Heart right ventricle (tissue), 16 donors: ENCODE results near the gene EEF2. TPM values are rescaled to one million over a fixed set of nuclear protein-coding genes. Genes with fewer than 3 reads are reported as not detected.

ENCODE experiments used
- ATAC-seq, 8 donors: fragments of 200-7000 bp; cut with Tn5 transposase; one replicate each; pipeline ENCODE4 v1.9.1; 2020; ENCODE audit warnings: mild to moderate bottlenecking in 8 of 8, moderate library complexity in 8 of 8, moderate number of reproducible peaks in 1 of 8
- DNase-seq, 2 donors: peaks; one replicate each; pipeline ENCODE4 v3.0.0-alpha.2; 2020
- H3K27ac ChIP-seq, 10 donors: fragments of 200-600 bp; sonication (generic) in 2 of 10; one replicate each; pipeline versions ENCODE4 v1.5.0 to v1.8.0; 2020 to 2022; ENCODE audit warnings: mild to moderate bottlenecking in 3 of 10
- H3K27me3 ChIP-seq, 7 donors: fragments of 200-600 bp; one replicate each; pipeline ENCODE4 v1.8.0; 2021 to 2022; ENCODE audit warnings: mild to moderate bottlenecking in 2 of 7
- H3K36me3 ChIP-seq, 9 donors: fragments of 200-600 bp; sonication (generic) in 1 of 9; one replicate each; pipeline versions ENCODE4 v1.5.0 to v1.8.0; 2020 to 2022; ENCODE audit warnings: mild to moderate bottlenecking in 2 of 9
- H3K4me1 ChIP-seq, 9 donors: fragments of 200-600 bp; sonication (generic) in 1 of 9; one replicate each; pipeline versions ENCODE4 v1.5.0 to v1.8.0; 2020 to 2022; ENCODE audit warnings: mild to moderate bottlenecking in 4 of 9
- H3K4me3 ChIP-seq, 10 donors: fragments of 200-600 bp; sonication (generic) in 2 of 10; one replicate each; pipeline versions ENCODE4 v1.5.0 to v1.8.0; 2020 to 2022; ENCODE audit warnings: mild to moderate bottlenecking in 7 of 10, moderate library complexity in 2 of 10
- H3K9me3 ChIP-seq, 11 donors: fragments of 200-600 bp in 10 of 11; sonication (generic) in 2 of 11; one replicate each; pipeline versions ENCODE4 v1.5.0 to v1.8.0; 2013 to 2022; ENCODE audit warnings: mild to moderate bottlenecking in 2 of 11, control low read depth in 1 of 11, moderate library complexity in 1 of 11
- CTCF ChIP-seq, 9 donors: fragments of 200-600 bp; sonication (generic) in 2 of 9; IDR thresholded peaks; one replicate each; pipeline versions ENCODE4 v1.5.0 to v1.8.0; 2021 to 2022; ENCODE audit warnings: antibody characterized with exemption in 9 of 9, mild to moderate bottlenecking in 5 of 9, moderate library complexity in 1 of 9
- WGBS, 2 donors: extraction: QIAGEN DNeasy Blood & Tissue Kit; methylation state at CpG; one replicate each; pipeline ENCODE4 v1.1.7; 2013; ENCODE audit warnings: inconsistent platforms in 1 of 2; 5-methylcytosine and 5-hydroxymethylcytosine counted together
- intact Hi-C, 10 donors: fragments of 100-400 bp; cut with DNase I; formaldehyde crosslinking; loops; one replicate each; pipeline versions ENCODE4 v1.11.1 to v1.14.2; 2022
- polyA plus RNA-seq, 2 donors: library from polyadenylated mRNA; stranded (reverse); fragments of 200-250 nt; gene quantifications; one replicate each; pipeline ENCODE4 v1.2.3, GENCODE V29; 2013
- total RNA-seq, 10 donors: library from RNA; stranded (reverse); fragmentation: NEBNext Ultra II Directional in 3 of 10; extraction: Animal tissue kit (Norgen Biotek cat#: 25700) in 3 of 10; gene quantifications; one replicate each; pipeline versions ENCODE4 v1.2.1 to v1.2.4, GENCODE V29; 2021 to 2023
- donor health status: Arrhythmogenic right ventricular cardiomyopathy.
- donor health status: ischemic (EF 13 %, LVEDD 7.1; RV severe dilation, severe dysfunction).
- donor health status: healthy with polysubstance abuse.
- donor health status: DM: no; HTN: yes; CAD: no.
- donor health status: DM: no; HTN: no; CAD: no.
- donor health status: ischemic (EF 25% LVEDD 6.9; RV normal size, moderate dysfunction).
- donor health status: ischemic (EF 25% LVEDD 5.7; RV mildly dilated, moderate dysfunction).
- donor health status: healthy.
- donor health status: DM: yes; HTN: yes; CAD: no.
- donor health status: Ischemic cardiomyopathy.
- donor health status: ischemic (EF 35%, LVEDD 5.7; RV mildly dilated, moderate dysfunction).
- donor health status: nonischemic (EF 11% LVEDD 7.7; RV severe dilation, severe dysfunction).
- donor health status: DM: yes; HTN: yes; CAD: no.
- donor health status: PGD.
- donor health status: ischemic (EF 29% LVEDD 5.4; RV normal size, mild dysfunction).
- donor health status: nonischemic (EF 23%, LVEDD 6.1; RV moderate dilation, normal function).

Gene EEF2
- total and polyA plus RNA-seq, 12 donors = 704 to 2,887 (median 2,554) TPM

- H3K4me1 ChIP-seq = peaks cover 0 to 3% (median 0%) of the 10 kb centered on the region in 9 donors
- H3K4me3 ChIP-seq = no peak overlapping the region
- no peak overlapping the region for H3K27ac ChIP-seq
- peaks cover 0 to 92% (median 28%) of the 10 kb centered on the region in 9 donors for H3K36me3 ChIP-seq
- intact Hi-C loops = no loop called here
- no peaks in the 10 kb centered on the region for H3K9me3 ChIP-seq
- no peak for TF ChIP-seq CTCF (IDR thresholded peaks at IDR 0.05)
- DNase-seq (no peak), ATAC-seq (no peak)
- H3K27me3 ChIP-seq = no peaks in the 10 kb centered on the region
- WGBS, 2 donors = 93 to 94% methylated on average over 18 of the region's 18 CpGs
Observed at GRCh38 chr19:4029247-4029614, 44.0 kb upstream of the EEF2 start.

- Histone ChIP-seq H3K4me1 (peaks cover 0 to 10% (median 1%) of the 10 kb centered on the region in 9 donors), H3K9me3 (no peaks in the 10 kb centered on the region), H3K27ac (no peak overlapping the region), H3K4me3 (no peak overlapping the region), H3K27me3 (no peaks in the 10 kb centered on the region), H3K36me3 (peaks cover 0 to 92% (median 27%) of the 10 kb centered on the region in 9 donors)
- 94 to 95% methylated on average over 45 to 48 of the region's 48 CpGs for WGBS, 2 donors
- ATAC-seq = no peak
- intact Hi-C loops = no loop called here
- TF ChIP-seq CTCF (IDR thresholded peaks at IDR 0.05) = no peak
- no peak for DNase-seq
Observed at GRCh38 chr19:4028334-4029246, 43.3 kb upstream of the EEF2 start.

- no peak for TF ChIP-seq CTCF (IDR thresholded peaks at IDR 0.05)
- ATAC-seq (no peak), DNase-seq (no peak)
- H3K27me3 ChIP-seq = no peaks in the 10 kb centered on the region
- WGBS, 2 donors = 92 to 95% methylated on average over 16 of the region's 16 CpGs
- peaks cover 0 to 17% (median 10%) of the 10 kb centered on the region in 9 donors for H3K4me1 ChIP-seq
- intact Hi-C loops = no loop called here
- H3K4me3 ChIP-seq = no peak overlapping the region
- H3K36me3 ChIP-seq = peaks cover 0 to 80% (median 18%) of the 10 kb centered on the region in 9 donors
- H3K27ac ChIP-seq = no peak overlapping the region
- H3K9me3 ChIP-seq = peaks cover 0 to 6% (median 0%) of the 10 kb centered on the region in 11 donors
Observed at GRCh38 chr19:4027146-4027545, 41.9 kb upstream of the EEF2 start.

- TF ChIP-seq CTCF (IDR thresholded peaks at IDR 0.05) = no peak
- no peak for DNase-seq
- no peak overlapping the region for H3K27ac ChIP-seq
- peaks cover 0 to 13% (median 0%) of the 10 kb centered on the region in 11 donors for H3K9me3 ChIP-seq
- WGBS, 2 donors = 69 to 73% methylated on average over 11 of the region's 11 CpGs
- H3K27me3 ChIP-seq = no peaks in the 10 kb centered on the region
- peaks cover 0 to 77% (median 14%) of the 10 kb centered on the region in 9 donors for H3K36me3 ChIP-seq
- no peak overlapping the region for H3K4me3 ChIP-seq
- ATAC-seq = no peak
- intact Hi-C loops = no loop called here
- H3K4me1 ChIP-seq = peaks cover 0 to 17% (median 10%) of the 10 kb centered on the region in 9 donors
Observed at GRCh38 chr19:4025317-4025716, 40.1 kb upstream of the EEF2 start.
